Measurements from ENCODE around the gene ARHGEF2.
A peak's percentile ranks its signal among the peaks of the same experiment; 100 is the strongest.
"Not testable (repeated sequence)": the region's sequence is repeated elsewhere in the genome, so short reads cannot be mapped to it uniquely, and the experiment has no call there.

The ARHGEF2 gene

GRCh38 chr1:155940993-155941844 lies 37.1 kb downstream of the ARHGEF2 start, which contains the start of gene RXFP4:
Gene RXFP4, plus strand, starts transcription at chr1:155941638. Its CDS starts 72 bp downstream, at chr1:155941710.
- no peak for DNase-seq

- no peak for DNase-seq
These were observed 37.8 kb downstream of the ARHGEF2 start for GRCh38 chr1:155940482-155940992.

GRCh38 chr1:155938220-155938627 lies 40.1 kb downstream of the ARHGEF2 start:
- peak; percentile 31 for DNase-seq

- DNase-seq = no peak
These were observed 43.3 kb downstream of the ARHGEF2 start for GRCh38 chr1:155934936-155935590.

- peak; percentile 94 for DNase-seq
These were observed 44.0 kb downstream of the ARHGEF2 start, which contains the start of gene KHDC4 for GRCh38 chr1:155934097-155934935. Gene KHDC4, minus strand, starts transcription at chr1:155934413. Its CDS starts 40 bp downstream, at chr1:155934373.

- no peak for DNase-seq
These were observed 44.7 kb downstream of the ARHGEF2 start for GRCh38 chr1:155933591-155934096.

- no peak for DNase-seq
These were observed 45.9 kb downstream of the ARHGEF2 start for GRCh38 chr1:155932487-155932886.

GRCh38 chr1:155932081-155932480 lies 46.3 kb downstream of the ARHGEF2 start:
- no peak for DNase-seq

- no peak for DNase-seq
These were observed 46.9 kb downstream of the ARHGEF2 start for GRCh38 chr1:155931332-155932038.

- not testable (repeated sequence) for DNase-seq
These were observed 47.6 kb downstream of the ARHGEF2 start for GRCh38 chr1:155930725-155931124.

- DNase-seq = no peak
These were observed 49.3 kb downstream of the ARHGEF2 start for GRCh38 chr1:155929057-155929456.

GRCh38 chr1:155925506-155925905 lies 52.8 kb downstream of the ARHGEF2 start:
- DNase-seq = no peak

- no peak for DNase-seq
These were observed 57.6 kb downstream of the ARHGEF2 start for GRCh38 chr1:155920717-155921116.

GRCh38 chr1:155919801-155920200 lies 58.5 kb downstream of the ARHGEF2 start:
- DNase-seq = no peak

- DNase-seq = no peak
These were observed 59.7 kb downstream of the ARHGEF2 start for GRCh38 chr1:155918660-155919059.

- no peak for DNase-seq
These were observed 64.2 kb downstream of the ARHGEF2 start for GRCh38 chr1:155913969-155914757.

- no peak for DNase-seq
These were observed 66.3 kb downstream of the ARHGEF2 start for GRCh38 chr1:155912056-155912536.

GRCh38 chr1:155911156-155912055 lies 66.9 kb downstream of the ARHGEF2 start, which contains the start of gene RIT1:
Gene RIT1, minus strand, starts transcription at chr1:155911349. Its CDS starts 588 bp downstream, at chr1:155910761.
- DNase-seq = peak; percentile 71

- DNase-seq = no peak
These were observed 67.7 kb downstream of the ARHGEF2 start for GRCh38 chr1:155910621-155911121.
